ENCODE measurements around the gene WFDC5.
"Not testable (repeated sequence)": the region's sequence is repeated elsewhere in the genome, so short reads cannot be mapped to it uniquely, and the experiment has no call there.

WFDC5 gene

GRCh38 chr20:45087814-45088213 lies 27.2 kb downstream of the WFDC5 start:
- DNase-seq (ENCODE audit: low spot score): no peak

GRCh38 chr20:45087097-45087790 lies 27.7 kb downstream of the WFDC5 start:
- no peak for DNase-seq (ENCODE audit: low spot score)

DNA sequence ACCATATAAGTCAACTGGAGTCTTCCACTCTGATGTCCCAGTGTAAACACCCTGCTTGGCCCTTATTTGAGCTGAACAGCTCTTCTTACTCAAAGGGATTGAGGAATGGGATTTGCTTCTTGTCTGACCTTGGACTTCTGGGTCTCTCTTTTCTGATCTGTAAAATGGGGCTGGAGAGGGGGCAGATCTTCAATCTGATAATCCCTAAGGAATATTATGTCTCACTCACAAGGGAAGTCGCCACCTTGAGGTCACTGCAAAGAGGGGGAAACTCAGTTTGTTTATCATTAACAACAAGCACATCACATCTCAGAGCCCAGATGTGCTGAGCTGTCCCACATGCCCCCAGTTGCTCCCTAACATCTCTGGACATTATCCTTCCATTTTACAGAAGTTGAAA lies 29.1 kb downstream of the WFDC5 start:
- DNase-seq (ENCODE audit: low spot score): no peak

GRCh38 chr20:45085289-45085688 lies 29.7 kb downstream of the WFDC5 start:
- no peak for DNase-seq (ENCODE audit: low spot score)

GRCh38 chr20:45083127-45083526 lies 31.8 kb downstream of the WFDC5 start:
- DNase-seq (ENCODE audit: low spot score): no peak

GRCh38 chr20:45082468-45082867 lies 32.5 kb downstream of the WFDC5 start:
- no peak for DNase-seq (ENCODE audit: low spot score)

DNA sequence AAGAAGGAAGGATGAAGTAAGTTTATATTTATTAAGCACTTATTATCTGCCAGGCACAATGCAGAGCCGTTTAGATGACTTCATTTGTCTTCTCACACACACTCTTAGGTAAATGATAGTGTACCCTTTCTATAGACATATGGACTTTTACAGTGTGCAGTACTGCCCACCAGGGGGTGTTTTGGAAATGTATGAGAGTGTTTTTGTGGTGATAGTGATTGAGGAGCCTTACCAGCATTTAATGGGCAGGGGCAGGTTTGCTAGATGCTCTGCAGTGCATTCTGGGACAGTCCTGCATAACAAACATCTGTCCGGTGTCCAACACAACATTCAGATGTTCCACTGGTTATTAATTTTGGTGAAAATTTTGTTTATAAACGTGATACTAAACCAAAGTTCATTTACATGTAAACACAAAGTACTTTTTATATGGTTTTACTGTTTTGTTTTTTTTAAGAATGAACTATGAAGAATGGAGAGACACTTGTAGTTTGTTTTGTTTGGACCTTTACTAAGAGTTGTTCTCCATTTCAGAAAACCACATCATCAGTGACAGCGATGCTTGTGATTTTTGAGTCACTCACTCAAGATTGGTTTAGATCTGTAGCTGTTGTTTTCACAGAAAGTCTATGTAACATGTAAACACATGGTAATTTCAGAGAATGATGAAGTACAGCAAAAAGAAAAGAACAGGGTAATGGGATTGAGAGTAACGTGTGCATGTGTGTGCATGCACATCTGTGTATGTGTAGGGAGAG lies 33.9 kb downstream of the WFDC5 start:
- no peak for DNase-seq (ENCODE audit: low spot score)

DNA sequence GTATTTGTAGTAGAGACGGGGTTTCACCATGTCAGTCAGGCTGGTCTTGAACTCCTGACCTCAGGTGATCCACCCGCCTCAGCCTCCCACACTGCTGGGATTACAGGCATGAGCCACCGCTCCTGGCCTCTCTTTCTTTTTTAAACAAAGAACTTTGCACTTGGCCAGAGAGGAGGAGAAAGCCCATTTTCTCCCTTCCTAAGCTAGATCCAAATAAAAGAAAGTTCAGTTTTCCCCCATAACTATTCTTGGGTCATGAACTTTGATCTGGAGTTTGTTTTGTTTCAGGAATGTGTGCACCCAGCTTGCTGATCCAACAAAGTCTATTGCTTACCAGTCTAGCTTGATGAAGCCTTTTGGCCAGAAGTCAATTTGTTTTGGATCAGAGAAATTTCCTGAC lies 37.4 kb downstream of the WFDC5 start:
- no peak for DNase-seq (ENCODE audit: low spot score)

DNA sequence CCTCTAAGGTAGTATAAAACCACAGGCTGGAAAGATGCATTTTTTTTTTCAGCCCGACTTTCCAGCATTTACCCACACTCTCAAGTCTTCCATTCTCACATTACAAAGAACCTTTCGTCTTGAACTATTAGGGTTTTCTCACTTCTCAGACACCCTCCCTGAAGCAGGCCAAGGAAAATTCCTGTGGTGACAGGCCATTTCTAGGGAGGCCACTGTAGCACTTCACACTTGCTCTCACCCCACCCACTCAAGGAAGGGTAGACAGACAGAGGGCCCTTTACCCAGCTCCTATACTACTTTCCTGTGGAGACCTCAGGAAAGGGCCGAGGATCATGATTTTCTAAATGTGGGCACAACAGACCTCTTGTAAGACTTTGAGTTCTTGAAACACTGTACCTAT lies 41.8 kb downstream of the WFDC5 start:
- DNase-seq (ENCODE audit: low spot score): no peak

DNA sequence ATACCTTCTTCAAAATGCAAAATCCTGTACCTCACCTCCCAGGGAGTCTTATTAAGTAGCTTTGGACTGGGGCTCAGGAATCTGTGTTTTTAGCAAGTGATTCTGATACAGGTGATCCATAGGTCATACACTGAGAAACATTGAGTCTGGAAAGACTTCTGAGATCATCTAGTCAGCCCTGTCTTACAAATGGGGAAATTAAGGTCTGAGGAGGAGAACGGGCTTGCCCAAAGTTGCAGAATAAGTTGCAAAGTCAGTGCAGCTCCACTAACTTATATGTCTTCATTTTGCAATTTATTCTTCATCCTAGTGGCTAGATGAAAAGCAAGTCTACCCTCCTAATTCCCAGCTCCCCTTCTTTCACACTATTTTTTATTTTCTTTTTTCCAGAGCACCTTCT lies 42.9 kb downstream of the WFDC5 start:
- no peak for DNase-seq (ENCODE audit: low spot score)

GRCh38 chr20:45070932-45071632 lies 43.9 kb downstream of the WFDC5 start:
- no peak for DNase-seq (ENCODE audit: low spot score)

- DNase-seq (ENCODE audit: low spot score): no peak
Observed at GRCh38 chr20:45069261-45069660, 45.7 kb downstream of the WFDC5 start.

DNA sequence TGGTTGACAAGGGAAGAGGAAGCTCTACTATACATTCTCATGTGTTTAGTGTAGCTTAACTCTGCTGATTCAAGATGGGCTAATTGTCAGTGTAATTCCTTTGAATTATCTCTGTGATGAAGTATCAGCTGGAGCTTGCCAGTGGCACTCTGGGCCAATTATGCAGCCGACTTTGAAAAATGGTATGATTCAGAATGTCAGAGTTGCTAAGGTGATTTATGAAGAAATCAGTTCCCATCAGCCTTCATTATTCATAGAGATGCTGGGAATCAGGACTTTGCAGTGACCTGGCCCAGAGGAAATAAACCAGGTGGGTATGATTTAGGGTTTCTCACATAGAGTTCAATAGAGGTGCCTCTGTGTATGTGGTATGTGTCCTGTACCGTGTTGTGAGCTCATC lies 47.4 kb downstream of the WFDC5 start:
- DNase-seq (ENCODE audit: low spot score): no peak

- DNase-seq (ENCODE audit: low spot score): no peak
Observed at GRCh38 chr20:45067087-45067486, 47.9 kb downstream of the WFDC5 start.

- DNase-seq (ENCODE audit: low spot score): no peak
Observed at GRCh38 chr20:45066372-45066771, 48.6 kb downstream of the WFDC5 start.

GRCh38 chr20:45064812-45065211 lies 50.2 kb downstream of the WFDC5 start:
- DNase-seq (ENCODE audit: low spot score): no peak

DNA sequence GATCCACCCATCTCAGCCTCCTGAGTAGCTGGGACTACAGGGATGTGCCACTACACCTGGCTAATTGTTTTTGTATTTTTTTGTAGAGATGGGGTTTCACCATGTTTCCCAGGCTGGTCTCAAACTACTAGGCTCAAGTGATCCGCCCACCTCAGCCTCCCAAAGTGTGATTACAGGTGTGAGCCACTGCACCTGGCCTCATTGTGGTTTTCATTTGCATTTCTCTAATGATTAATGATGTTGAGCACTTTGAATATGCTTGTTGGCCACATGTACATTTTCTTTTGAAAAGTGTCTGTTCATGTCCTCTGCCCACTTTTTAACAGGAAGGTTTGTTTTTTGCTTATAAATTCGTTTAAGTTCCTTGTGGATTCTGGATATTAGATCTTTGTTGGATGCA lies 51.9 kb downstream of the WFDC5 start:
- DNase-seq (ENCODE audit: low spot score): not testable (repeated sequence)

GRCh38 chr20:45061244-45061643 lies 53.7 kb downstream of the WFDC5 start:
- peak; percentile 73 for DNase-seq (ENCODE audit: low spot score)

DNA sequence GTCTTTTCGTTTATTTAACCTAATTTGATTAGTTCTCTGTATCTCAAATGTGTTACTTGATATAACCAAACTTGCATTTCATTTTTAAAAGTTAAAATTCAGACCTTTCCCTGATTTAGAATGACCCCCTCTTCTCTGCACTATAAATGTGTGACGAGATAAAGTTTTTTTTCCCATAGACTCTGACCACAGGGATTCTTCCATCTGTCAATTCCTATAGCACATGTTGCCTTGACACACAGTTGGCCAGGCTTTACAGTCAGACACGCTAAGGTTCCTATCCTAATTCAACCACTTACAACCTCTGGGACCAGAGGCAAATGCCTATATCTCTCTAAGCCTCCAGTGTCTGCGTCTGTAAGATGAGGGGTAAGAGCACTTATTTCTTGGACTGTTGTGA lies 54.7 kb downstream of the WFDC5 start:
- DNase-seq (ENCODE audit: low spot score): no peak

All from AG08396 (cell line).